Fibroblast of lung (primary cell): ENCODE measurements around the gene RAB11FIP3. TPM values are rescaled to one million over a fixed set of nuclear protein-coding genes. Genes with fewer than 3 reads are reported as not detected.

Experiments
- DNase-seq, 2 donors: peaks; one replicate each; pipeline versions ENCODE4 v3.0.0 to v3.0.0-alpha.2; 2010; ENCODE audit warnings: low read depth in 2 of 2
- H2AFZ ChIP-seq: 2 replicates; pipeline ENCODE4 v1.5.1; 2012; ENCODE audit warnings: low read length, control low read depth, inconsistent platforms
- H3K27ac ChIP-seq: 2 replicates; pipeline ENCODE4 v1.5.1; 2011; ENCODE audit warnings: low read length, control low read depth; ENCODE audit not compliant: insufficient read depth
- H3K27me3 ChIP-seq: 2 replicates; pipeline ENCODE4 v1.5.1; 2011; ENCODE audit warnings: mild to moderate bottlenecking, low read length; ENCODE audit not compliant: control insufficient read depth, insufficient read depth
- H3K36me3 ChIP-seq: 2 replicates; pipeline ENCODE4 v1.5.1; 2011; ENCODE audit warnings: low read length; ENCODE audit not compliant: control insufficient read depth, insufficient read depth
- H3K4me1 ChIP-seq: 2 replicates; pipeline ENCODE4 v1.5.1; 2011; ENCODE audit warnings: low read length; ENCODE audit not compliant: control insufficient read depth, insufficient read depth; ENCODE audit errors: extremely low read depth
- H3K4me2 ChIP-seq: 2 replicates; pipeline ENCODE4 v1.5.1; 2011; ENCODE audit warnings: low read length, control low read depth; ENCODE audit not compliant: insufficient read depth; ENCODE audit errors: extremely low read depth
- H3K4me3 ChIP-seq, 4 experiments: fragments of 200-600 bp in 1 of 4; sonication (generic) in 1 of 4; replicated peaks in 1 of 4; 2 replicates each; pipeline ENCODE4 v1.5.1; 2011 to 2016; ENCODE audit warnings: low read length in 4 of 4, low read depth in 3 of 4, mild to moderate bottlenecking in 3 of 4, control low read depth in 2 of 4, inconsistent platforms in 1 of 4, mixed read lengths in 1 of 4; ENCODE audit not compliant: insufficient read depth in 1 of 4; ENCODE audit errors: control extremely low read depth in 1 of 4
- H3K79me2 ChIP-seq: 2 replicates; pipeline ENCODE4 v1.5.1; 2012; ENCODE audit warnings: mild to moderate bottlenecking, low read length, inconsistent platforms; ENCODE audit not compliant: control insufficient read depth, insufficient read depth
- H3K9ac ChIP-seq: 2 replicates; pipeline ENCODE4 v1.5.1; 2011; ENCODE audit warnings: mild to moderate bottlenecking, low read length, control low read depth; ENCODE audit not compliant: insufficient read depth
- H3K9me3 ChIP-seq: 2 replicates; pipeline ENCODE4 v1.5.1; 2012; ENCODE audit warnings: low read depth, low read length; ENCODE audit not compliant: control insufficient read depth, insufficient read depth
- H4K20me1 ChIP-seq: 2 replicates; pipeline ENCODE4 v1.5.1; 2011; ENCODE audit warnings: low read length; ENCODE audit not compliant: control insufficient read depth, insufficient read depth; ENCODE audit errors: extremely low read depth
- EZH2 ChIP-seq: IDR thresholded peaks from 2 replicates; pipeline ENCODE4 v1.5.1; 2012; ENCODE audit warnings: low read length, control low read depth, mild to moderate bottlenecking; ENCODE audit errors: missing control alignments
- polyA plus RNA-seq, 2 donors: library from polyadenylated mRNA; depleted of rRNA in 1 of 2; stranded (reverse) in 1 of 2; unstranded in 1 of 2; fragments of >200 nt; gene quantifications; 2 replicates each; pipeline ENCODE4 v1.2.1, GENCODE V29; 2011 to 2012; ENCODE audit warnings: missing spikeins in 1 of 2
- total RNA-seq: library from RNA; depleted of rRNA; stranded (reverse); fragments of >200 nt; gene quantifications from 2 replicates; pipeline ENCODE4 v1.2.1, GENCODE V29; 2014
- TF ChIP-seq, protein P1 (sequence below), 2 donors: IDR thresholded peaks in 1 of 2; conservative IDR thresholded peaks in 1 of 2; 1 replicate in 1 of 2; 2 replicates in 1 of 2; pipeline ENCODE4 v1.5.1; 2011 to 2012; ENCODE audit warnings: low read length in 2 of 2, control low read depth in 1 of 2, inconsistent platforms in 1 of 2, low read depth in 1 of 2, mild to moderate bottlenecking in 1 of 2

The RAB11FIP3 gene
- total and polyA plus RNA-seq, 2 donors (not counting 1 experiment from before 2014, with no cell fraction given): 7.3 to 22.1 TPM

DNA sequence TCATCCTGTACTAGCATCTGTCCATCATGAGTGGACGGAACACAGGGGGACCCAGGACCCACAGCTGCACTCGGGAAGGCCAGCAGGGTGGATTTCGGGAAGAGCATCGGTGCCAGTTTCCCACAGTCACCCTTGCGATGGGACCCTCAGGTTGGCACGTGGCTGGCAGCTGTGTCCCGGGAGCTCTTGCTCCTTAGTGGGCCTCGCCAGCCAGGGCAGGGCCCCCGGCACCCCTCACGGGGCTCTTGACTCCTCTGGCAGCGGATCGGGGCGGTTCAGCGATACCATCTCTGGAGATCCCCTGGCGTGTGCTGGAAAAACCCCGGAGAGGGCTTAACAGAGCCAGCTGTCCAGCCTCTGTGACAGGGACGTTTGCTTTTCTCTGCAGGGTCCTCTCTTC lies 111.3 kb downstream of the RAB11FIP3 start:
- H2AFZ ChIP-seq: no peak overlapping the region
- peaks cover 5% of the 10 kb centered on the region for H3K4me1 ChIP-seq
- peaks cover 26% of the 10 kb centered on the region for H3K36me3 ChIP-seq
- no peaks in the 10 kb centered on the region for H3K27me3 ChIP-seq
- no peak overlapping the region for H3K4me2 ChIP-seq
- H4K20me1 ChIP-seq: no peaks in the 10 kb centered on the region
- no peak for DNase-seq
- no peak overlapping the region for H3K27ac ChIP-seq
- no peak for TF ChIP-seq EZH2
- TF ChIP-seq, protein P1, sequence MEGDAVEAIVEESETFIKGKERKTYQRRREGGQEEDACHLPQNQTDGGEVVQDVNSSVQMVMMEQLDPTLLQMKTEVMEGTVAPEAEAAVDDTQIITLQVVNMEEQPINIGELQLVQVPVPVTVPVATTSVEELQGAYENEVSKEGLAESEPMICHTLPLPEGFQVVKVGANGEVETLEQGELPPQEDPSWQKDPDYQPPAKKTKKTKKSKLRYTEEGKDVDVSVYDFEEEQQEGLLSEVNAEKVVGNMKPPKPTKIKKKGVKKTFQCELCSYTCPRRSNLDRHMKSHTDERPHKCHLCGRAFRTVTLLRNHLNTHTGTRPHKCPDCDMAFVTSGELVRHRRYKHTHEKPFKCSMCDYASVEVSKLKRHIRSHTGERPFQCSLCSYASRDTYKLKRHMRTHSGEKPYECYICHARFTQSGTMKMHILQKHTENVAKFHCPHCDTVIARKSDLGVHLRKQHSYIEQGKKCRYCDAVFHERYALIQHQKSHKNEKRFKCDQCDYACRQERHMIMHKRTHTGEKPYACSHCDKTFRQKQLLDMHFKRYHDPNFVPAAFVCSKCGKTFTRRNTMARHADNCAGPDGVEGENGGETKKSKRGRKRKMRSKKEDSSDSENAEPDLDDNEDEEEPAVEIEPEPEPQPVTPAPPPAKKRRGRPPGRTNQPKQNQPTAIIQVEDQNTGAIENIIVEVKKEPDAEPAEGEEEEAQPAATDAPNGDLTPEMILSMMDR (conservative IDR thresholded peaks at IDR 0.05 in 1 of 2, IDR thresholded peaks at IDR 0.05 in 1 of 2; ENCODE audit: low read depth in 1 of 2, low read length in 2 of 2): no peak
- H3K9ac ChIP-seq: no peak overlapping the region
- H3K79me2 ChIP-seq: peaks cover 82% of the 10 kb centered on the region
- H3K9me3 ChIP-seq: no peaks in the 10 kb centered on the region
- H3K4me3 ChIP-seq: no peak overlapping the region

DNA sequence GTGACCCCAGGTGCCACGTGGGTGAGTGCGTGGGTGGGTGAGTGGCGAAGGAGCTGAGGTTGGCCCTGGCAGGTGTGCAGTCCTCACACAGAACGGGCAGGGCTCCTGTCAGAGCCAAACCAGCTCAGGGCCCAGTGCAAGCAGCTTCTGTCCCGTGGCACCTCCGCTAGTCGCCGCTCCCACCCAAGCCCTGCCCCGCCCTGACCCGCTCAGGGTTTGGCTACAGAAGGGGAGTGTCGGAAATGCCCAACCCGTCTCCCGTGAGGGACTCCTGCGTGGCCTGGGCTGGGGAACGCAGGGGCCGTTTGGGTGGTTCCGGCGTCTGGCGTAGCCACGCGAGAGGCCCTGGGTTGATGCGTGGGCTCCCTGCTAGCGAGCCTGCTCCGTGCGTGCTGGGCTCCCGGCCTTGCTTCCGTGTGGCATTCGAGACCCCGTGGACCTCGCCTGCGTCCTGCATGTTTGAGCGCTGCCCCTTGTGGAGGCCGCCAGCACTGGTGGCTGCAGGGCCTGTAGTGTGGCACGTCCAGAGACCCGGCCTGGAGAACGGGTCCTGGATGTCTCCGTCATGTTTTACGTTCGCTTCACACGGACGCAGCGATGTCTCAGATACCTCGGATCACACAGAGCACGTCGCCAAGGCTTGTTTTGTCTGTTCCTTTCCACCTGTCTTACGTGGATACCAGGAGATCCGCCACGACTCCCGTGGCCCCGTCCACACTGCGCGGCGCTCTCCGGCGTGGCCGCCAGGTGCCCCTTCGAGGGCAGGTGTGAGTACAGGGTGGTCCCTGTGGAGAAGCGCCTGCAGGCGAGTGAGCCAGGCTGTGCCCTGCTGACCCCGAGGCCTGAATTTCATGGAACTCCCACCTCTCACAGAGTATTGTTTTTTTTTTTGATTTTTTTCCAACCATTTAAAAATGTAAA lies 112.2 kb downstream of the RAB11FIP3 start:
- H3K36me3 ChIP-seq: peaks cover 26% of the 10 kb centered on the region
- no peak overlapping the region for H3K4me2 ChIP-seq
- no peak for DNase-seq
- H3K9me3 ChIP-seq: no peaks in the 10 kb centered on the region
- no peak overlapping the region for H3K9ac ChIP-seq
- H3K4me1 ChIP-seq: peaks cover 5% of the 10 kb centered on the region
- no peak overlapping the region for H3K4me3 ChIP-seq
- H3K27ac ChIP-seq: no peak overlapping the region
- H3K79me2 ChIP-seq: peaks cover 82% of the 10 kb centered on the region
- TF ChIP-seq EZH2: no peak
- TF ChIP-seq, protein P1 (conservative IDR thresholded peaks at IDR 0.05 in 1 of 2, IDR thresholded peaks at IDR 0.05 in 1 of 2; ENCODE audit: low read depth in 1 of 2, low read length in 2 of 2): no peak
- H2AFZ ChIP-seq: no peak overlapping the region
- H4K20me1 ChIP-seq: no peaks in the 10 kb centered on the region
- no peaks in the 10 kb centered on the region for H3K27me3 ChIP-seq

DNA sequence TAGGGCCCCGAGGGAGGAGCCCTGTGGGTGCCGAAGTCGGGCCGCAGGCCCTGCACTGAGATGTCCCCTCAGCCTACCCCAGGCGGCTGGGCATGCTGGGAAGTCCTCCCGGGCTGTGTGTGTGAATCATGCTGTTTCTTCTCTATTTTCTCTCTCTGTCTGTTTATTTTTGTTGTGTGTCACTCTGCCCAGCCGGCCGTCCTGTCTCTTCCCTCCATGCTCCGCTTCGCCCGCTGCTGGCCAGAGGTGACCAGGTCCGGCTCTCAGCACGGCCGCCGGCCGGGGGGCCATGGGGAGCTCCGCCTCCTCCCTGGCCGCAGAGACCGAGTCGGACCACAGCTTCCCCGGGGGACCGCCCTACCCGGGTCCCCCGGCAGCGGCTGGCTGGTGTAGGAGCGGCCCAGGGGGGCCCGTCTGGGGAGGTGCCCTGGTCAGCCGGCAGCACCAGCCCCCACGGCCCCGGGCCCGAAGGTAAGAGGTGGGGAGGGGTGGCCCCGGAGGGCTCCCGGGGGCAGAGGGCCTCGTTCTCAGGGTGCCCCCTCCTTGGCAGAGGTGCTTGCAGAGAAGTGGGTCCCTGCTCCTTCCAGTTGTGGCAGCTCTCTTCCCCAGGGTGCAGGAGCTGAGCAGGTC lies 114.6 kb downstream of the RAB11FIP3 start:
- Histone ChIP-seq H2AFZ (no peak overlapping the region), H3K79me2 (peaks cover 77% of the 10 kb centered on the region), H3K4me1 (peaks cover 5% of the 10 kb centered on the region), H3K9ac (no peak overlapping the region), H3K4me3 (no peak overlapping the region), H3K36me3 (peaks cover 24% of the 10 kb centered on the region), H4K20me1 (no peaks in the 10 kb centered on the region), H3K27ac (peak overlapping the region; percentile 38), H3K27me3 (no peaks in the 10 kb centered on the region), H3K4me2 (no peak overlapping the region), H3K9me3 (no peaks in the 10 kb centered on the region)
- peak; percentile 79 to 81 for DNase-seq
- TF ChIP-seq EZH2: no peak
- TF ChIP-seq, protein P1 (conservative IDR thresholded peaks at IDR 0.05 in 1 of 2, IDR thresholded peaks at IDR 0.05 in 1 of 2; ENCODE audit: low read depth in 1 of 2, low read length in 2 of 2): peak in 1 of 2 donors; percentile 32
